Central memory CD8-positive, alpha-beta T cell (primary cell): ENCODE data around the gene PRPF6.

Experiments
- ATAC-seq: fragments of 150-1000 bp; cut with Tn5 transposase; replicated peaks from 2 replicates; pipeline ENCODE4 v1.10.0; 2022; ENCODE audit warnings: mild to moderate bottlenecking, moderate FRiP score, moderate number of reproducible peaks; ENCODE audit not compliant: poor library complexity, severe bottlenecking; ENCODE audit errors: extremely low read depth
- DNase-seq, 2 donors: peaks; one replicate each; pipeline ENCODE4 v3.0.0; 2021; ENCODE audit warnings: low spot score in 2 of 2
- H3K27ac Mint-ChIP-seq: one replicate; pipeline ENCODE4 v1.8.0; 2022; ENCODE audit warnings: low read depth, mild to moderate bottlenecking, moderate library complexity, mixed read lengths
- H3K27me3 Mint-ChIP-seq: one replicate; pipeline ENCODE4 v1.8.0; 2022; ENCODE audit warnings: mixed read lengths
- H3K36me3 Mint-ChIP-seq: one replicate; pipeline ENCODE4 v1.8.0; 2022; ENCODE audit warnings: mild to moderate bottlenecking, moderate library complexity, mixed read lengths; ENCODE audit not compliant: insufficient read depth
- H3K4me1 Mint-ChIP-seq: one replicate; pipeline ENCODE4 v1.8.0; 2022; ENCODE audit warnings: mixed read lengths
- H3K4me3 Mint-ChIP-seq: one replicate; pipeline ENCODE4 v1.8.0; 2022; ENCODE audit warnings: mild to moderate bottlenecking, moderate library complexity, mixed read lengths
- H3K9me3 Mint-ChIP-seq: one replicate; pipeline ENCODE4 v1.8.0; 2022; ENCODE audit warnings: mixed read lengths

Gene PRPF6

DNA sequence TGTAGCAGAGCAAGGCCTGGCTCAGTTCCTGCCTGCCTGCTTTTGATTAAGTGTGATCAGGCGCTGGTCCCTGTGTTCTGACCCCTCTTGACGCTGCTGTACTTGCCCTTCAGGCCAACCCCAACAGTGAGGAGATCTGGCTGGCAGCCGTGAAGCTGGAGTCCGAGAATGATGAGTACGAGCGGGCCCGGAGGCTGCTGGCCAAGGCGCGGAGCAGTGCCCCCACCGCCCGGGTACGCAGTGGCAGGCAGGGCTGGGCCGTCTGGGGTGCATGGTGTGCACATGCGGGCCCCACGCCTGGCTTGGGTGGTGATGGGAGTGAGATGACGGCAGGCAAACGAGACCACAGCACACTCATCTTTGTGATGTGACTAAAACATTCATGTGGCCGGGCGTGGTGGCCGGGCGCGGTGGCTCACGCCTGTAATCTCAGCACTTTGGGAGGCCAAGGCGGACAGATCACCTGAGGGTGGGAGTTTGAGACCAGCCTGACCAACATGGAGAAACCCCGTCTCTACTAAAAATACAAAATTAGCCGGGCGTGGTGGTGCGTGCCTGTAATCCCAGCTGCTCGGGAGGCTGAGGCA lies 45.0 kb downstream of the PRPF6 start:
- Mint-ChIP-seq H3K4me3 (no peak overlapping the region), H3K4me1 (no peaks in the 10 kb centered on the region), H3K36me3 (peaks cover 42% of the 10 kb centered on the region), H3K9me3 (no peaks in the 10 kb centered on the region), H3K27ac (no peak overlapping the region), H3K27me3 (no peaks in the 10 kb centered on the region)
- DNase-seq (no peak), ATAC-seq (no peak)

DNA sequence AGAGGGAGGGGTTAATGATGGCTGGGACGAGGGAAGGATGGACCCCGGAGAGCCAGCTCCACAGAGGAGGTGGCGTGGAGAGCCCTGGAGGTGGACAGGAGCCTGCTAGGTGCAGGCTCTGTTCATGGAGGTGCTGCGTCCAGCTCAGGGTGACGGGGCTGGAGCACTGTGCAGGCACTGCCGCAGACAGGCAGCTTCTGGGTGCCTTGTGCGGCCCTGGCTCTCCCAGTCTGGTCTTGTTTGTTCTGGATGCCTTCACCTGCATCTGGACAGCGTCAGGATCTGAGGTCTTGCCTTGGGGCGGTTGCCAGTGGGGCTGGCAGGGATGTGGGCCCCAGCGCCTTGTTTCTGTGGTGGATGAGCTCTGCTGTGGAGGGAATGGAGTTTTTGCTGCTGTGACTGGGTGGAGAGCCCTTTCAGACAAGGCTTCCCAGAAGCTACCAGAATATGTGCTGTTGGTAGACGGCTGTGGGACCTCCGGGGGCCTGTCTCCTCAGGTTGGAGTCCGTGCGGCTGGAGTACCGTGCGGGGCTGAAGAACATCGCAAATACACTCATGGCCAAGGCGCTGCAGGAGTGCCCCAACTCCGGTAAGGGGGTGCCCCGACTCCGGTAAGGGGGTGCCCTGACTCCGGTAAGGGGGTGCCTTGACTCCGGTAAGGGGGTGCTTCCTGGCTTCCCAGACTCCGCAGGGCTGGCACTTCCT lies 47.2 kb downstream of the PRPF6 start:
- H3K4me3 Mint-ChIP-seq, result no peak overlapping the region
- DNase-seq, result no peak
- H3K27me3 Mint-ChIP-seq, result no peaks in the 10 kb centered on the region
- H3K9me3 Mint-ChIP-seq, result no peaks in the 10 kb centered on the region
- H3K4me1 Mint-ChIP-seq, result peaks cover 9% of the 10 kb centered on the region
- peak overlapping the region; percentile 65 for H3K27ac Mint-ChIP-seq
- ATAC-seq, result no peak
- H3K36me3 Mint-ChIP-seq, result peaks cover 45% of the 10 kb centered on the region

DNA sequence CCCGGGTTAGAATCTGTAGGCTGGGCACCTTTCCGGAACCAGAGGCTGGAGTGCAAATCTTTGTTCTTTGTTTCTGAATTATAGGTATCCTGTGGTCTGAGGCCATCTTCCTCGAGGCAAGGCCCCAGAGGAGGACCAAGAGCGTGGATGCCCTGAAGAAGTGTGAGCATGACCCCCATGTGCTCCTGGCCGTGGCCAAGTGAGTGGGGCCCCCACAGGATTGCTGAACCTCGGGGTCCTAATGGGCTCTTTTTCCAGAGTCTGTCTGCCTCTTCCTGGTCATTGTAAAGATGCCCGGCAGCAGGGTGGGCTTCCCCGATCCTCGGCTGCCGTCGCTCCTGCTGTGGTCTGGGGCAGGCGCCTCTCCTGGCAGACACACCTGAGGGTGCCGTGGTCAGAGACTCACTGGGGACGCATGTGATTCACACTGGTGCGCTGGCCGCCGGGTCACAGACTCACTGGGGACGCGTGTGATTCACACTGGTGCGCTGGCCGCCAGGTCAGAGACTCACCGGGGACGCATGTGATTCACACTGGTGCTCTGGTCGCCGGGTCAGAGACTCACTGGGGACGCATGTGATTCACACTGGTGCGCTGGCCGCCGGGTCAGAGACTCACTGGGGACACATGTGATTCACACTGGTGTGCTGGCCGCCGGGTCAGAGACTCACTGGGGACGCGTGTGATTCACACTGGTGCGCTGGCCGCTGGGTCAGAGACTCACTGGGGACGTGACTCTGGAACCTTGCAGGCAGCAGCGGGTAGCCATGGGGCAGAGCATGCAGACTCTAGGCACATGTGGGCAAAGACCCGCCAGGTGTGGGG lies 48.6 kb downstream of the PRPF6 start:
- H3K4me1 Mint-ChIP-seq, result peaks cover 19% of the 10 kb centered on the region
- peaks cover 46% of the 10 kb centered on the region for H3K36me3 Mint-ChIP-seq
- no peaks in the 10 kb centered on the region for H3K27me3 Mint-ChIP-seq
- no peak overlapping the region for H3K4me3 Mint-ChIP-seq
- H3K27ac Mint-ChIP-seq, result no peak overlapping the region
- no peaks in the 10 kb centered on the region for H3K9me3 Mint-ChIP-seq
- ATAC-seq, result no peak
- DNase-seq, result no peak

DNA sequence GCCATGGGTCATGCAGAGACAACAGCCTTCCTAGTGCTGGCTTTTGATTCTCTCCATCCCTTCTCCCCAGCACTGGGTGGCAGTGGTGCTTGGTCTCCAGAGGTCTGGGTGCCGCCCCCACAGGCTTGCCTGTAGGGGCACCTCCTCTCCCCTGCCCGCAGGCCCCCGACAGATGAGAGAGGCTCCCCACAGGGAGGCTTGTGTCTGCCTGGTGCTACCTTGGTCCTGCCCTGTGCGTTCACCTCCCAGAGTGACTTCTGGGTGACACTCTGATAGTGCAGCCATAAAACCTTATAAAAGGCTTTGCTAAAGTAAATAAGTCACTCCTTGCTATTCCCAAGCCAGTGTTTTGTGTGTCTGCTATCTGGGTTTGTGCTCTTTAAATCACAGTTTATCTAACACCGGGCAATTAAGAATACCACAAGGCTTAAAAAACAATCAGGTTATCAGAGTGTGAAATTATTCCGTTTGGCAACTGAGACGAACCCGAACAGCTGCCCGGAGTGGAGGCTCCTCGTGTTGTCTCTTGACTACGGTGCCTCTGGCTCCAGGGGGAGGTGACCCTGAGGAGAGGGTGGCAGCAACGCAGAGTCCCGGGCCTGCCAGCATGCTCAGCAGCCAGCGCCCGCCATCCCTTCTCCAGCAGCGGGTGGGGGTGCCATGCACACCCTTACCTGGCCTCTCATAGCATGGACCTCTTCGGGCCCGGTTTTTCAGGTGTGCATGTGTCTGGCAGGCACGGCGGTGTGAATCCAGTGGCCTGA lies 49.6 kb downstream of the PRPF6 start:
- ATAC-seq, result no peak
- H3K36me3 Mint-ChIP-seq, result peaks cover 45% of the 10 kb centered on the region
- H3K27ac Mint-ChIP-seq, result no peak overlapping the region
- H3K4me1 Mint-ChIP-seq, result peaks cover 29% of the 10 kb centered on the region
- no peaks in the 10 kb centered on the region for H3K9me3 Mint-ChIP-seq
- H3K4me3 Mint-ChIP-seq, result no peak overlapping the region
- no peak for DNase-seq
- H3K27me3 Mint-ChIP-seq, result no peaks in the 10 kb centered on the region

DNA sequence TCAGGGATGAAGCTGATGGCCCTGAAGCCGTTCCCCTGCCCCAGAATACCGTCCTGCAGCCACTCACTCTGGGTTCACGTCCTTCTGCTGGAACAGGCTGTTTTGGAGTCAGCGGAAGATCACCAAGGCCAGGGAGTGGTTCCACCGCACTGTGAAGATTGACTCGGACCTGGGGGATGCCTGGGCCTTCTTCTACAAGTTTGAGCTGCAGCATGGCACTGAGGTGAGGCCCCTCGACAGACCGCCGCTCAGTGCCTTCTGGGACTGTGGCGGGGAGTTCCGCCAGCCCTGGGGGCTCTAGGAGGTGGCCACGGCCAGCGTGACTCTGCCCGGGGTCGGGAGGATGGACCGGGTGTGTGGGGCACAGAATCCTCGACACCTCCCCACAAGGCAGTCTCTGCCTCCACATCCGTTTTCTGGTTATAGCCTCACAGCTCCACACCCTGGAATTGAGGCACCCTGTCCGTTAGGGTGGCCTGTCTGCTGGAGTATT lies 50.9 kb downstream of the PRPF6 start:
- Mint-ChIP-seq H3K9me3 (no peaks in the 10 kb centered on the region), H3K27ac (no peak overlapping the region), H3K36me3 (peaks cover 43% of the 10 kb centered on the region), H3K4me1 (peaks cover 43% of the 10 kb centered on the region), H3K27me3 (no peaks in the 10 kb centered on the region), H3K4me3 (no peak overlapping the region)
- ATAC-seq, result no peak
- no peak for DNase-seq

DNA sequence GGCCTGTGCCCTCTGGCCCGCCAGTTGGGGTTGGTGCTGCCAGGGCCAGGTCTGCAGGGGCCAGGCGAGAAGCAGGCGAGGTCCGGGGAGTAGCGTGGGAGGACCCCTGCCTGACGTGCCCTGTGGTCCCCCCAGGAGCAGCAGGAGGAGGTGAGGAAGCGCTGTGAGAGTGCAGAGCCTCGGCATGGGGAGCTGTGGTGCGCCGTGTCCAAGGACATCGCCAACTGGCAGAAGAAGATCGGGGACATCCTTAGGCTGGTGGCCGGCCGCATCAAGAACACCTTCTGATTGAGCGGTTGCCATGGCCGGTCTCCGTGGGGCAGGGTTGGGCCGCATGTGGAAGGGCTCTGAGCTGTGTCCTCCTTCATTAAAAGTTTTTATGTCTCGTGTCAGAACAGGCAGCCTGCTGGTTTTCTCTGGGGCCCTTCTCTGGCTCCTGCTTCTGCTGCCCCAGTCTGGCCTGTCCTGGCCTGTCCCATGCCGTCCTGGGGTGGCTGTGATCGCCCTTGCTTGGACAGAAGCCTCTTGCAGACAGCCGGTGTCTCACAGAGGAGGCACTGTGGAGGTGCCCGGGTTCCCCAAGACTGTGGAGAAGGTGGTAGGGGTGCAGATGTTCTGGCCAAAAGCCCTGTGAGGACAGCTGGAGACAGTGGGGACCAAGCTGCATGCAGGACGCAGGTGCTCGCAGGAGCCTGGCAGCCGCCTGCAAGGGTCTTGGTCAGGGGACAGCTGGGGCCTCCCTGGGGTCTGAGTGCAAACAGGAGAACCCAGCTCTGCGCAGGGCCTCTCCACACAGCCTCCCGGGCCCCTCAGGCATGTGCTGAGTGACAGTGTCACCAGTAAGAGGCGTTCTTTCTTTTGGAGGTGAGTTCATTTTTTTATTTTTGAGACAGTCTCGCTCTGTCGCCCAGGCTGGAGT lies 52.0 kb downstream of the PRPF6 start:
- H3K4me3 Mint-ChIP-seq, result no peak overlapping the region
- ATAC-seq, result no peak
- DNase-seq, result no peak
- H3K27ac Mint-ChIP-seq, result no peak overlapping the region
- H3K4me1 Mint-ChIP-seq, result peaks cover 51% of the 10 kb centered on the region
- H3K9me3 Mint-ChIP-seq, result no peaks in the 10 kb centered on the region
- peaks cover 41% of the 10 kb centered on the region for H3K36me3 Mint-ChIP-seq
- H3K27me3 Mint-ChIP-seq, result no peaks in the 10 kb centered on the region

GRCh38 chr20:64033981-64034493 lies 53.1 kb downstream of the PRPF6 start:
- no peaks in the 10 kb centered on the region for H3K27me3 Mint-ChIP-seq

DNA sequence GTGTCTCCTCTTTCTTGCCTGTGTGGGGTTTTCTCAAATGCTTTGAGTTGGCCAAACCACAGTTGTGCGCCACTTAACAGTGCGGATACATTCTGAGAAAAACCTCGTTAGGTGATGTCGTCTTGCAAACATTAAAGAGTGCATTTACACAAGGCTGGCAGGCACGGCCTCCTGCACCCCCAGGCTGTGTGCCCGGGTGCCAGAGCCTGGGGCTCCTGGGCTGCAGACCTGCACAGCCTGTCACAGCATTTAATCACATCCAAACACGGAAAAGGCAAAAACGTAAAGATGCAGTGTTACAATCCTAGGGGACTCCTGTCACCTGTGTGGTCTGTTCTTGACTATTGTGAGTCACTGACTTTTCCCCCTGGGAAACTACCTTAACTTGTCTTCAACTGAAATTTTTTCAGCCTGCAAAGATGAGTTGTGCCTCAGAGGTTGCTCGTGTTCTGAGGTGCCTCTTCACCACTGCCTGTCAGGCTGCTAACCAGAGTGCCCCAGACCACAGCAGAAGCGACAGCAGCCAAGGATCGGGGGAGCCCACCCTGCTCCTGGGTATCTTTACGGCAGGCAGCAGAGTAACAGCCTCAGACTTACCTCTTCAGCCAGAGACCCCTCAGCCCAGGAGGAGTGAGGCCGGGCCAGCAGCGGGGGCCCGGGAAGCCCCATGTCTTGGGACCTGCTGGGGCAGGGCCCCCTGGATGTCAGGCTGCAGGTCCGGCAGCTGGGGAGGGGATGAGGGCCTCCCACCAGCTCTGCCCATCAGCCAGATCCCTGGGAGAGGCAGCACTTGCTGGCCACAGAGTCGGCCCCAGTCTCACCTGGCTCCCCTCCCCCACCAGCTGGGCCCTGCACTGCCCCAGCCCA lies 54.4 kb downstream of the PRPF6 start:
- peak overlapping the region; percentile 77 for H3K27ac Mint-ChIP-seq
- no peaks in the 10 kb centered on the region for H3K27me3 Mint-ChIP-seq
- H3K4me3 Mint-ChIP-seq, result peak overlapping the region; percentile 70
- H3K9me3 Mint-ChIP-seq, result no peaks in the 10 kb centered on the region
- H3K36me3 Mint-ChIP-seq, result peaks cover 27% of the 10 kb centered on the region
- peaks cover 62% of the 10 kb centered on the region for H3K4me1 Mint-ChIP-seq
- DNase-seq (peak in 1 of 2 donors; percentile 41), ATAC-seq (peak; percentile 61)

More at GRCh38 chr20:64033981-64034493, 53.1 kb downstream of the PRPF6 start:
- Mint-ChIP-seq H3K36me3 (peaks cover 37% of the 10 kb centered on the region), H3K4me3 (peak overlapping the region; percentile 70), H3K9me3 (no peaks in the 10 kb centered on the region), H3K27ac (peak overlapping the region; percentile 77), H3K4me1 (peaks cover 51% of the 10 kb centered on the region)
- DNase-seq (no peak), ATAC-seq (no peak)

DNA sequence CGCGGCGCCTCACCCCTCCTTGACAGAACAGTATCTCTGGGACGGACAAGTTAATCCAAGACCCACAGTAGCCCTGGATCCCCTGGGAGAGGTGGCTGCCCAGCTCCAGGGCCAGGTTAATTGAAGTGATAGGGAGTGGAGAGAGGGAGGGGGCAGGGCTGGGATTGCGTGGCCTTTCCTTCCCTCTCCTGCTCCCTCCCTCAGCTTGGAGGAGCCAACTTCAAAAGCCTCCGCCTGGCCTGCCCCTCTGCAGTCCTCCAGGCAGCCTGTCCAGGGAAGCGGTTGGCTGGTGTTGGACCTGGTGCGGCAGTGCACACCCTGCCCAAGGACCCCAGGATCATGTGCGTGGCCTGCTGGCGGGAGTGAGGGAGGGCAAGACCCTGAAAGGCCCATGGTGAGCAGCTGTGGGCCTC lies 55.0 kb downstream of the PRPF6 start, which contains the start of gene C20orf204:
Gene C20orf204, plus strand, starts transcription at position 250 of the 413 bp plus-strand sequence. Its CDS starts 142 bp downstream, at position 392.
- ATAC-seq, result no peak
- H3K9me3 Mint-ChIP-seq, result no peaks in the 10 kb centered on the region
- H3K27ac Mint-ChIP-seq, result peak within 1 kb of the TSS; percentile 77
- peaks cover 24% of the 10 kb centered on the region for H3K36me3 Mint-ChIP-seq
- H3K27me3 Mint-ChIP-seq, result no peaks in the 10 kb centered on the region
- H3K4me1 Mint-ChIP-seq, result peaks cover 62% of the 10 kb centered on the region
- DNase-seq, result no peak
- H3K4me3 Mint-ChIP-seq, result peak within 1 kb of the TSS; percentile 73

GRCh38 chr20:64036346-64037198 lies 55.6 kb downstream of the PRPF6 start:
- Mint-ChIP-seq H3K4me3 (peak overlapping the region; percentile 73), H3K36me3 (peaks cover 20% of the 10 kb centered on the region), H3K27me3 (no peaks in the 10 kb centered on the region), H3K4me1 (peaks cover 62% of the 10 kb centered on the region), H3K27ac (peak overlapping the region; percentile 29), H3K9me3 (no peaks in the 10 kb centered on the region)
- DNase-seq, result no peak
- no peak for ATAC-seq
